ENCODE measurements around the gene ATG16L2. TPM values are rescaled to one million over a fixed set of nuclear protein-coding genes. Genes with fewer than 3 reads are reported as not detected.

ATG16L2 gene
- polyA plus RNA-seq, 2 of the 4 experiments (the other 2 are of a cell fraction): 6.1 to 6.3 TPM

DNA sequence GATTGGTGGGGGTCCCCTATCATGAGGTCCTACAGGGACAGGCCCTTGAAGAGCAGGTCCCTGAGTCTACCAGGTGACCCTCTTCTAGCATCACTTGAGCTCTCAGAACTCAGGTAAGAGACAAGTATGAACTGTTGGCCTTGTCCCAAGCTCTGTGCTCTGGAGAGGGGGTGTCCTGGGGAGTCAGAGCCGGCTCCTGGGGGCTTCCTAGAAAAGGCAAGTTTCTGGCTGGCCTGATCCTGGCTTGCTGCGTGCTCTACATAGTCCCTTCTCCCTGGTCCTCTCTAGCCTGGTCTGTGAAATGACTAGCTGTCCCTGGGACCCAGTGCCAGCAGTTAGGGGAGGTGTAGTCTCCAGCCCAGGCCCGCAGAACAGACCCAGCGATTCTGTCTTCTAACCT lies 11.4 kb downstream of the ATG16L2 start:
- CTCF ChIA-PET: interaction anchor here (1.3 to 15.7 kb wide), 4 partner anchors 98 to 463 kb away, joined by 3 to 339 read pairs (median 49); no protein-coding TSS in a partner anchor
- H3K4me2 ChIP-seq: no peak overlapping the region

DNA sequence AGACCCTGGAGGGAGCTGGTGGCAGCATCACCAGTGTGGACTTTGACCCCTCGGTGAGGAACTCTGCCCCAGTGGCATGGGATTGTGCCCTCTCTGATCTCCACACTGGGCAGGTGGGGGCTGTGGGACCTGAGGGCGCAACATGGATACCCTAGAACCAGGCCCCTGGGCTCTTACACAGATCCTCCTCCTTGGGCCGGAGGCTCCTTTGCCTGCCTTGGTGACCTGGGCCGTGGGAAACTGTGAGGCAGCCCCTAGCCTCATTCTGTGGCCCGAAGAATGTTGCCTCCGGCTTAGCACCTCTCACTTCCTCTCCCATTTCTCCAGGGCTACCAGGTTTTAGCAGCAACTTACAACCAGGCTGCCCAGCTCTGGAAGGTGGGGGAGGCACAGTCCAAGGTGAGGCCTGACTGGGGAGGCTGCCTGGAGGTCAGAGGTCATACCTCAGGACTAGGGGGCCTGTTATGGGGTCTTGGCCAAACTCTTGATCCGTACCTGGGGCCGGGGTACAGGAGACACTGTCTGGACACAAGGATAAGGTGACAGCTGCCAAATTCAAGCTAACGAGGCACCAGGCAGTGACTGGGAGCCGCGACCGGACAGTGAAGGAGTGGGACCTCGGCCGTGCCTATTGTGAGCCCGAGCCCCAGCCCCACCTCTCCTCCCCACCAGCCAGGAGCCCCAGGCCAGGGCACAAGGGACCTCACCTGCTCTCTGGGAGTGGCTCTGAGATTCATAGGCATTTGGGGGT lies 12.2 kb downstream of the ATG16L2 start:
- H3K27ac ChIP-seq: no peak overlapping the region
- CTCF ChIA-PET: interaction anchor here (0.5 to 15.7 kb wide), 8 partner anchors 12 to 480 kb away, joined by 3 to 339 read pairs (median 5); no protein-coding TSS in a partner anchor
- POLR2A ChIA-PET: no interaction called here
- TF ChIP-seq HOXB13 (CRISPR knock-in tag; IDR thresholded peaks at IDR 0.05; ENCODE audit: low read depth): no peak
- TF ChIP-seq PHF8 (IDR thresholded peaks at IDR 0.05; ENCODE audit: borderline replicate concordance, low read depth): no peak
- TF ChIP-seq NPAS2 (CRISPR knock-in tag; IDR thresholded peaks at IDR 0.05; ENCODE audit: borderline replicate concordance): no peak
- TF ChIP-seq, protein P1, sequence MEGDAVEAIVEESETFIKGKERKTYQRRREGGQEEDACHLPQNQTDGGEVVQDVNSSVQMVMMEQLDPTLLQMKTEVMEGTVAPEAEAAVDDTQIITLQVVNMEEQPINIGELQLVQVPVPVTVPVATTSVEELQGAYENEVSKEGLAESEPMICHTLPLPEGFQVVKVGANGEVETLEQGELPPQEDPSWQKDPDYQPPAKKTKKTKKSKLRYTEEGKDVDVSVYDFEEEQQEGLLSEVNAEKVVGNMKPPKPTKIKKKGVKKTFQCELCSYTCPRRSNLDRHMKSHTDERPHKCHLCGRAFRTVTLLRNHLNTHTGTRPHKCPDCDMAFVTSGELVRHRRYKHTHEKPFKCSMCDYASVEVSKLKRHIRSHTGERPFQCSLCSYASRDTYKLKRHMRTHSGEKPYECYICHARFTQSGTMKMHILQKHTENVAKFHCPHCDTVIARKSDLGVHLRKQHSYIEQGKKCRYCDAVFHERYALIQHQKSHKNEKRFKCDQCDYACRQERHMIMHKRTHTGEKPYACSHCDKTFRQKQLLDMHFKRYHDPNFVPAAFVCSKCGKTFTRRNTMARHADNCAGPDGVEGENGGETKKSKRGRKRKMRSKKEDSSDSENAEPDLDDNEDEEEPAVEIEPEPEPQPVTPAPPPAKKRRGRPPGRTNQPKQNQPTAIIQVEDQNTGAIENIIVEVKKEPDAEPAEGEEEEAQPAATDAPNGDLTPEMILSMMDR (IDR thresholded peaks at IDR 0.05): no peak
- no peak for TF ChIP-seq RCOR1 (IDR thresholded peaks at IDR 0.05; ENCODE audit: low read depth, low read length)
- no peak for TF ChIP-seq CEBPB (IDR thresholded peaks at IDR 0.05)
- no peak for TF ChIP-seq NFE2L2 (conservative IDR thresholded peaks at IDR 0.05; ENCODE audit: low read length)
- no peak for TF ChIP-seq POLR2A (IDR thresholded peaks at IDR 0.05; ENCODE audit: low read length)
- TF ChIP-seq, protein P2, sequence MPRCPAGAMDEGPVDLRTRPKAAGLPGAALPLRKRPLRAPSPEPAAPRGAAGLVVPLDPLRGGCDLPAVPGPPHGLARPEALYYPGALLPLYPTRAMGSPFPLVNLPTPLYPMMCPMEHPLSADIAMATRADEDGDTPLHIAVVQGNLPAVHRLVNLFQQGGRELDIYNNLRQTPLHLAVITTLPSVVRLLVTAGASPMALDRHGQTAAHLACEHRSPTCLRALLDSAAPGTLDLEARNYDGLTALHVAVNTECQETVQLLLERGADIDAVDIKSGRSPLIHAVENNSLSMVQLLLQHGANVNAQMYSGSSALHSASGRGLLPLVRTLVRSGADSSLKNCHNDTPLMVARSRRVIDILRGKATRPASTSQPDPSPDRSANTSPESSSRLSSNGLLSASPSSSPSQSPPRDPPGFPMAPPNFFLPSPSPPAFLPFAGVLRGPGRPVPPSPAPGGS (IDR thresholded peaks at IDR 0.05): no peak

More for the DNA sequence above, 11.4 kb downstream of the ATG16L2 start:
- no peaks in the 10 kb centered on the region for H3K9me3 ChIP-seq
- peaks cover 7% of the 10 kb centered on the region for H3K4me1 ChIP-seq
- H3K27ac ChIP-seq: no peak overlapping the region
- 57% methylated on average over 4 of the region's 4 CpGs for WGBS (ENCODE audit: missing lambda C conversion rate)
- FAIRE-seq: no peak
- TF ChIP-seq SMC3 (IDR thresholded peaks at IDR 0.05): no peak
- TF ChIP-seq, protein P3, sequence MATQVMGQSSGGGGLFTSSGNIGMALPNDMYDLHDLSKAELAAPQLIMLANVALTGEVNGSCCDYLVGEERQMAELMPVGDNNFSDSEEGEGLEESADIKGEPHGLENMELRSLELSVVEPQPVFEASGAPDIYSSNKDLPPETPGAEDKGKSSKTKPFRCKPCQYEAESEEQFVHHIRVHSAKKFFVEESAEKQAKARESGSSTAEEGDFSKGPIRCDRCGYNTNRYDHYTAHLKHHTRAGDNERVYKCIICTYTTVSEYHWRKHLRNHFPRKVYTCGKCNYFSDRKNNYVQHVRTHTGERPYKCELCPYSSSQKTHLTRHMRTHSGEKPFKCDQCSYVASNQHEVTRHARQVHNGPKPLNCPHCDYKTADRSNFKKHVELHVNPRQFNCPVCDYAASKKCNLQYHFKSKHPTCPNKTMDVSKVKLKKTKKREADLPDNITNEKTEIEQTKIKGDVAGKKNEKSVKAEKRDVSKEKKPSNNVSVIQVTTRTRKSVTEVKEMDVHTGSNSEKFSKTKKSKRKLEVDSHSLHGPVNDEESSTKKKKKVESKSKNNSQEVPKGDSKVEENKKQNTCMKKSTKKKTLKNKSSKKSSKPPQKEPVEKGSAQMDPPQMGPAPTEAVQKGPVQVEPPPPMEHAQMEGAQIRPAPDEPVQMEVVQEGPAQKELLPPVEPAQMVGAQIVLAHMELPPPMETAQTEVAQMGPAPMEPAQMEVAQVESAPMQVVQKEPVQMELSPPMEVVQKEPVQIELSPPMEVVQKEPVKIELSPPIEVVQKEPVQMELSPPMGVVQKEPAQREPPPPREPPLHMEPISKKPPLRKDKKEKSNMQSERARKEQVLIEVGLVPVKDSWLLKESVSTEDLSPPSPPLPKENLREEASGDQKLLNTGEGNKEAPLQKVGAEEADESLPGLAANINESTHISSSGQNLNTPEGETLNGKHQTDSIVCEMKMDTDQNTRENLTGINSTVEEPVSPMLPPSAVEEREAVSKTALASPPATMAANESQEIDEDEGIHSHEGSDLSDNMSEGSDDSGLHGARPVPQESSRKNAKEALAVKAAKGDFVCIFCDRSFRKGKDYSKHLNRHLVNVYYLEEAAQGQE (IDR thresholded peaks at IDR 0.05): no peak
- no peak for TF ChIP-seq CHD2 (IDR thresholded peaks at IDR 0.05; ENCODE audit: low read length, partially characterized antibody)
- no peak for TF ChIP-seq CHD4 (IDR thresholded peaks at IDR 0.05; ENCODE audit: borderline replicate concordance)
- TF ChIP-seq GATA3 (IDR thresholded peaks at IDR 0.05; ENCODE audit: borderline replicate concordance): no peak
- TF ChIP-seq, protein P4, sequence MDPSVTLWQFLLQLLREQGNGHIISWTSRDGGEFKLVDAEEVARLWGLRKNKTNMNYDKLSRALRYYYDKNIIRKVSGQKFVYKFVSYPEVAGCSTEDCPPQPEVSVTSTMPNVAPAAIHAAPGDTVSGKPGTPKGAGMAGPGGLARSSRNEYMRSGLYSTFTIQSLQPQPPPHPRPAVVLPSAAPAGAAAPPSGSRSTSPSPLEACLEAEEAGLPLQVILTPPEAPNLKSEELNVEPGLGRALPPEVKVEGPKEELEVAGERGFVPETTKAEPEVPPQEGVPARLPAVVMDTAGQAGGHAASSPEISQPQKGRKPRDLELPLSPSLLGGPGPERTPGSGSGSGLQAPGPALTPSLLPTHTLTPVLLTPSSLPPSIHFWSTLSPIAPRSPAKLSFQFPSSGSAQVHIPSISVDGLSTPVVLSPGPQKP (IDR thresholded peaks at IDR 0.05; ENCODE audit: low read depth, low read length): no peak
- TF ChIP-seq HOXB13 (CRISPR knock-in tag; IDR thresholded peaks at IDR 0.05; ENCODE audit: low read depth): no peak
- no peak for TF ChIP-seq FOXS1 (CRISPR knock-in tag; IDR thresholded peaks at IDR 0.05)
- no peak for TF ChIP-seq EHMT2 (IDR thresholded peaks at IDR 0.05; ENCODE audit: low read depth)
- TF ChIP-seq TP53 (CRISPR knock-in tag; IDR thresholded peaks at IDR 0.05): no peak
- TF ChIP-seq JUNB (IDR thresholded peaks at IDR 0.05): no peak
- TF ChIP-seq POLR2AphosphoS2 (conservative IDR thresholded peaks at IDR 0.05; ENCODE audit: low read length): no peak
- TF ChIP-seq, protein P2 (IDR thresholded peaks at IDR 0.05): no peak
- TF ChIP-seq, protein P5, sequence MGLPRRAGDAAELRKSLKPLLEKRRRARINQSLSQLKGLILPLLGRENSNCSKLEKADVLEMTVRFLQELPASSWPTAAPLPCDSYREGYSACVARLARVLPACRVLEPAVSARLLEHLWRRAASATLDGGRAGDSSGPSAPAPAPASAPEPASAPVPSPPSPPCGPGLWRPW (IDR thresholded peaks at IDR 0.05): no peak
- TF ChIP-seq NFE2L2 (conservative IDR thresholded peaks at IDR 0.05; ENCODE audit: low read length): no peak
- TF ChIP-seq, protein P6, sequence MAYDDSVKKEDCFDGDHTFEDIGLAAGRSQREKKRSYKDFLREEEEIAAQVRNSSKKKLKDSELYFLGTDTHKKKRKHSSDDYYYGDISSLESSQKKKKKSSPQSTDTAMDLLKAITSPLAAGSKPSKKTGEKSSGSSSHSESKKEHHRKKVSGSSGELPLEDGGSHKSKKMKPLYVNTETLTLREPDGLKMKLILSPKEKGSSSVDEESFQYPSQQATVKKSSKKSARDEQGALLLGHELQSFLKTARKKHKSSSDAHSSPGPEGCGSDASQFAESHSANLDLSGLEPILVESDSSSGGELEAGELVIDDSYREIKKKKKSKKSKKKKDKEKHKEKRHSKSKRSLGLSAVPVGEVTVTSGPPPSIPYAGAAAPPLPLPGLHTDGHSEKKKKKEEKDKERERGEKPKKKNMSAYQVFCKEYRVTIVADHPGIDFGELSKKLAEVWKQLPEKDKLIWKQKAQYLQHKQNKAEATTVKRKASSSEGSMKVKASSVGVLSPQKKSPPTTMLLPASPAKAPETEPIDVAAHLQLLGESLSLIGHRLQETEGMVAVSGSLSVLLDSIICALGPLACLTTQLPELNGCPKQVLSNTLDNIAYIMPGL (CRISPR knock-in tag; IDR thresholded peaks at IDR 0.05; ENCODE audit: borderline replicate concordance): no peak
- TF ChIP-seq ZC3H11A (IDR thresholded peaks at IDR 0.05): no peak
- no peak for TF ChIP-seq ZSCAN20 (CRISPR knock-in tag; IDR thresholded peaks at IDR 0.05)
- TF ChIP-seq HEYL (CRISPR knock-in tag; IDR thresholded peaks at IDR 0.05): no peak
- no peak for TF ChIP-seq ZNF302 (CRISPR knock-in tag; IDR thresholded peaks at IDR 0.05)
- POLR2A ChIA-PET: no interaction called here
- no peak overlapping the region for H3K4me3 ChIP-seq
- no peak for DNase-seq (ENCODE audit: low read depth in 1 of 2, low spot score in 1 of 2)
- ATAC-seq: no peak

More for the DNA sequence above, 12.2 kb downstream of the ATG16L2 start:
- H3K9me3 ChIP-seq: no peaks in the 10 kb centered on the region
- H3K4me1 ChIP-seq: peaks cover 3% of the 10 kb centered on the region
- FAIRE-seq (no peak), ATAC-seq (no peak), DNase-seq (ENCODE audit: low read depth in 1 of 2, low spot score in 1 of 2) (no peak)
- no peak overlapping the region for H3K4me2 ChIP-seq
- H3K4me3 ChIP-seq: no peak overlapping the region
- 95% methylated on average over 14 of the region's 15 CpGs for WGBS (ENCODE audit: missing lambda C conversion rate)

Measured in A549 (cell line).